Muscle of leg (tissue), 11 donors: ENCODE data around the gene BANP. TPM values are rescaled to one million over a fixed set of nuclear protein-coding genes. Genes with fewer than 3 reads are reported as not detected.
"Not testable (repeated sequence)": the region's sequence is repeated elsewhere in the genome, so short reads cannot be mapped to it uniquely, and the experiment has no call there.

Experiments
- DNase-seq: peaks from one replicate; pipeline ENCODE4 v3.0.0; 2013
- H3K27ac ChIP-seq: one replicate; pipeline ENCODE4 v1.5.1; 2013; ENCODE audit warnings: mild to moderate bottlenecking, low read length, control low read depth
- H3K27me3 ChIP-seq: one replicate; pipeline ENCODE4 v1.6.1; 2013; ENCODE audit warnings: low read length; ENCODE audit not compliant: control insufficient read depth, insufficient read depth
- H3K36me3 ChIP-seq: one replicate; pipeline ENCODE4 v1.6.1; 2013; ENCODE audit warnings: low read length; ENCODE audit not compliant: control insufficient read depth, insufficient read depth
- H3K4me1 ChIP-seq: one replicate; pipeline ENCODE4 v1.6.1; 2013; ENCODE audit warnings: low read length; ENCODE audit not compliant: control insufficient read depth, insufficient read depth
- H3K4me3 ChIP-seq: one replicate; pipeline ENCODE4 v1.5.1; 2013; ENCODE audit warnings: low read length, control low read depth
- H3K9me3 ChIP-seq: replicated peaks from 2 replicates; pipeline ENCODE4 v1.6.1; 2013; ENCODE audit warnings: low read depth, low read length; ENCODE audit not compliant: control insufficient read depth
- WGBS: methylation state at CpG from one replicate; pipeline ENCODE4 v1.1.5; 2013; ENCODE audit warnings: missing lambda C conversion rate; ENCODE audit not compliant: insufficient coverage; 5-methylcytosine and 5-hydroxymethylcytosine counted together
- polyA plus RNA-seq, 8 donors: library from polyadenylated mRNA; unstranded; fragments of 120-200 nt; gene quantifications; one replicate each; pipeline versions ENCODE4 v1.2.1 to v1.2.3, GENCODE V29; 2013; ENCODE audit warnings: inconsistent platforms in 1 of 8, low replicate concordance in 1 of 8; ENCODE audit not compliant: insufficient read length in 8 of 8, insufficient read depth in 1 of 8
- total RNA-seq: library from RNA; stranded (reverse); fragments of 120-200 nt; gene quantifications from one replicate; pipeline ENCODE4 v1.2.4, GENCODE V29; 2013

Gene BANP
- total and polyA plus RNA-seq, 9 donors = 11.2 to 18.9 (median 15.1) TPM

GRCh38 chr16:88100801-88101622 is 149.8 kb downstream of the BANP start:
- WGBS = 11% methylated on average over 26 of the region's 40 CpGs
- H3K9me3 ChIP-seq, H3K36me3 ChIP-seq, H3K27ac ChIP-seq: not testable (repeated sequence)
- peak; percentile 66 for DNase-seq
- peak overlapping the region; percentile 26 for H3K4me3 ChIP-seq
- peaks cover 16% of the 10 kb centered on the region for H3K4me1 ChIP-seq
- peaks cover 49% of the 10 kb centered on the region for H3K27me3 ChIP-seq

DNA sequence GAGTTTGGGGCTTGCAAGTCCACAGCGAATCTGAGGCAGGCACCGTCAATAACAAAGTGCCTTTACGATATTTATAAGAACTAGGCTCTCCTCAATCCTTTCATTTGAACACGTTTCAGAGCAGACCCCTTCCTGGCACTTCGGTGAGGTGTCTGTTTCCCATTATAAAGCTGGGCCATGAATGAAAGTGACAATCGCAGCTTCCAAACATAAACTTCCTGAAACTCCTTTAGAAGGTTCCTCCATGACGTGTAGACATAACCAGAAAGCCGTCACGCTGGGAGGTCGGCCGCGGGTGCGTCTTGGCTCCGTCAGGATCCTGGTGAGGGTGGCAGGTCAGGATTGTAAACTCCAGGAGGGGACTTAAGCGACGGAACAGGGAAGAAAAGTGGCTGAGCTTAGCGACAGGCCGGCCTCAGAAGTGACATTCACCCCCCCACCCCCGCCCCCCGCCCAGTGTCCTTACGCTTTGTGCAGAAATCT is 150.4 kb downstream of the BANP start:
- H3K36me3 ChIP-seq, H3K27ac ChIP-seq, H3K9me3 ChIP-seq, DNase-seq: not testable (repeated sequence)
- H3K4me3 ChIP-seq = peak overlapping the region; percentile 26
- WGBS = 100% methylated on average over 1 of the region's 21 CpGs
- peaks cover 16% of the 10 kb centered on the region for H3K4me1 ChIP-seq
- H3K27me3 ChIP-seq = peaks cover 49% of the 10 kb centered on the region

DNA sequence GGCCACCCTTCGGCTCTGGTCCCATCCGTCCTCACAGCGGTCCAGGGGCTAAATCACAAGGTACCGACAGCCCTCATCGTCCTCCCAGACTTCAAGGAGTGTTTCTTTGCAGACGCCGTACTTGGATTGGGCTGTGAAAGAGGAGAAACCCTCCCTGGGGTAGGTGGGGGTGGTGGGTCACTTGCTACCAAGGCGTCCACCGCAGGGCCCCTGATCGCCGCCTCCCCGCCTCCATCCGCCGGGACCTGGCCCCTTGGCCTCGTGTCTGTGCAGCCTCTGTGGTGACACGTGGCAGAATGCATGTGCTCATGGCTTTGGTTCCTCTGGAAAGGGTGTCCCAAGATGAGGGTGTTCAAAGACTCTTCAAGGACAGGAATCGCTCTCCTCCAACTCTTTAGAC is 151.4 kb downstream of the BANP start:
- Histone ChIP-seq H3K9me3 (peaks cover 2% of the 10 kb centered on the region), H3K27me3 (peaks cover 49% of the 10 kb centered on the region), H3K36me3 (no peaks in the 10 kb centered on the region), H3K27ac (no peak overlapping the region), H3K4me1 (peaks cover 16% of the 10 kb centered on the region), H3K4me3 (no peak overlapping the region)
- 80% methylated on average over 5 of the region's 17 CpGs for WGBS
- DNase-seq = no peak

DNA sequence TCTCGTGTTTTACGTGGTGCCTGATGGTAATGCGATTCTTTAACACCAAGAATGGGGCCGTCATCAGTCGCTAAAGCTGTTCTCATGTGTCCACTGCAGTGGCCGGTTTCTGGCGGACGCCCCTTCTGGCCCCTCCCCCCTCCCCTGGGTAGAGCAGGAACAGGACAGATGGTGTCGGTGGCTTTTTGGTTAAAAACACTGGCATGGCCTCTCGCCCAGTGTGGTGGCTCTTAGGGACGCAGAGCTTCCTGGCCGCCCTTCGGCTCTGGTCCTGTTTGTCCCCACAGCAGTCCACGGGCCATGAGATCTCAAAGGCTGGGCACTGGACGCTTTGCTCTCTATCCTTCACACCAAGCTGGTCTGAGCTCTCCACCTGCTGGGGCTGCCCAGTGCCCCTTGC is 151.8 kb downstream of the BANP start:
- no peak overlapping the region for H3K27ac ChIP-seq
- peaks cover 16% of the 10 kb centered on the region for H3K4me1 ChIP-seq
- no peaks in the 10 kb centered on the region for H3K36me3 ChIP-seq
- no peak for DNase-seq
- no peak overlapping the region for H3K4me3 ChIP-seq
- WGBS = 91% methylated on average over 6 of the region's 15 CpGs
- peaks cover 49% of the 10 kb centered on the region for H3K27me3 ChIP-seq
- peaks cover 2% of the 10 kb centered on the region for H3K9me3 ChIP-seq

GRCh38 chr16:88103581-88104188 is 152.5 kb downstream of the BANP start:
- peaks cover 49% of the 10 kb centered on the region for H3K27me3 ChIP-seq
- H3K9me3 ChIP-seq = peaks cover 2% of the 10 kb centered on the region
- 77% methylated on average over 21 of the region's 28 CpGs for WGBS
- peaks cover 14% of the 10 kb centered on the region for H3K4me1 ChIP-seq
- H3K4me3 ChIP-seq = no peak overlapping the region
- H3K27ac ChIP-seq = no peak overlapping the region
- no peaks in the 10 kb centered on the region for H3K36me3 ChIP-seq
- no peak for DNase-seq

DNA sequence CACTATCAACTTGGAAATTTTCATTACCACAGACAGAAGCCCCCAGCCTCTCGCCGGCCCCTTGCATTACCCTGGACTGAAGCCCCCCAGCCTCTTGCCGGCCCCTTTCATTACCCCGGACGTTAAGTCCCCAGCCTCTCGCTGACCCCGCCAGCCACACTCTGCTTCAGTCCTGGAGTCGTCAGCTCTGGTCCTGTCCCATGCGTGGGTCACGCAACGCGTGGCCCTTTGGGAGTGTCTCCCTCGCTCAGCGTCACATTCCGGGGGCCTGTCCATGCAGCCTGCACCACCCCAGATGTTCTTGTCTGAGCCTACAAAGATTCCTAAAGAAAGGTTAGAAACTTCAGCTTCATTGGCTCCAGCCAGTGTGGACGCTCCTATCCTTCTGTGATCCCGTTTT is 153.1 kb downstream of the BANP start:
- H3K4me3 ChIP-seq, H3K27ac ChIP-seq, H3K9me3 ChIP-seq, DNase-seq, H3K36me3 ChIP-seq: not testable (repeated sequence)
- Histone ChIP-seq H3K27me3 (peaks cover 49% of the 10 kb centered on the region), H3K4me1 (peaks cover 11% of the 10 kb centered on the region)
- 66% methylated on average over 16 of the region's 17 CpGs for WGBS

DNA sequence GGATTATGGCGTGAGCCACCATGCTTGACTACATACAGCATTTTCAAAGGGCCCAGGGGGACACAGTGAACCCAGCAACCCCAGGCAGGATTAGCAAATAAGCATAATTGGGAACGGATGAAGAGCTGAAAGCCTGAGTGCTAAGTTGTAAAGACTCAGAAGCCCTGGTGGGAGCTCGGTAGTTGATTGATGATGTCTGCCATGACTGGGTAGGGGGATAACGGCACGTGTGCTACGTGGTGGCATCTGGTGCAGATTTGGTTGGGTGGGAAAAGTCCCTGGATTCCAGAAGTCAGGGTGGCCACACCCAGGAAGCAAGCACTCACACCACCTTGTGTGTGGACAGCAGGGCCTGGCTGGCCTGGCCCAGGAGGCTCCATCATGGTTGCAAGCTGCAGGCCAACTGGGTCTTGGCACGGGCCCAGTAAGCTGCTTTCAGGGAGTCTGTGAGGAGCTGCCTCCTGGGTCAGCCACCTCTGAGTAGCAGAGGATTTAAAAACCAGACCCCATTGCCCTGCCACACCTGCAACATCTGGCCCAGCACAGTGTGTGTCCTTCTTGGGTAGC is 154.4 kb downstream of the BANP start:
- H3K27me3 ChIP-seq = peaks cover 36% of the 10 kb centered on the region
- 77% methylated on average over 2 of the region's 7 CpGs for WGBS
- H3K4me1 ChIP-seq = peaks cover 10% of the 10 kb centered on the region
- not testable (repeated sequence) for H3K4me3 ChIP-seq, H3K27ac ChIP-seq, H3K9me3 ChIP-seq, DNase-seq, H3K36me3 ChIP-seq

DNA sequence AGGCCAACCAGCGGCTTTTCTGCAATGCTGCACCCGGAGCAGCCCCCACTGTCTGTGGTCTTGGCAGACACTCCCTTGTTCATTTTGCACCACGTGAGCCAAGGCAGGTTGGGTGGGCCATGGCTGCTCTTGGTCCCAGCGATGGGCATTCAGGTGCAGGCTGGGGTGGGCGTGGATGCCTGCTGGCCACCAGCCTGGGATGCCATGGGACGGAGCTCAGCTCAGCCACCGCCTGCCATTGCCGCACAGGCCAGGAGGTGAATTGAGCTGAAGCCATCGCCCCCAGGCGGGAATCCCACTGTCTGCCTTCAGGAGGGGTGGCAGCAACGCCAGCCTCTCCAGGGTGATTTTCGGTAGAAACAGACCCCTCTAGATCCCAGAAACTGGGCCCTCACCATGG is 155.3 kb downstream of the BANP start:
- not testable (repeated sequence) for H3K27ac ChIP-seq, DNase-seq, H3K4me3 ChIP-seq, H3K36me3 ChIP-seq, H3K9me3 ChIP-seq
- WGBS = 97% methylated on average over 4 of the region's 12 CpGs
- Histone ChIP-seq H3K4me1 (peaks cover 11% of the 10 kb centered on the region), H3K27me3 (peaks cover 30% of the 10 kb centered on the region)

- Histone ChIP-seq H3K4me3 (no peak overlapping the region), H3K9me3 (peaks cover 2% of the 10 kb centered on the region), H3K36me3 (no peaks in the 10 kb centered on the region), H3K4me1 (peaks cover 11% of the 10 kb centered on the region), H3K27me3 (peaks cover 11% of the 10 kb centered on the region), H3K27ac (no peak overlapping the region)
- 87% methylated on average over 12 of the region's 12 CpGs for WGBS
- DNase-seq = no peak
Observed at GRCh38 chr16:88108762-88109161, 157.5 kb downstream of the BANP start.
